ENCODE results near the gene PCMTD2.
"Not testable (repeated sequence)": the region's sequence is repeated elsewhere in the genome, so short reads cannot be mapped to it uniquely, and the experiment has no call there.

The PCMTD2 gene

DNA sequence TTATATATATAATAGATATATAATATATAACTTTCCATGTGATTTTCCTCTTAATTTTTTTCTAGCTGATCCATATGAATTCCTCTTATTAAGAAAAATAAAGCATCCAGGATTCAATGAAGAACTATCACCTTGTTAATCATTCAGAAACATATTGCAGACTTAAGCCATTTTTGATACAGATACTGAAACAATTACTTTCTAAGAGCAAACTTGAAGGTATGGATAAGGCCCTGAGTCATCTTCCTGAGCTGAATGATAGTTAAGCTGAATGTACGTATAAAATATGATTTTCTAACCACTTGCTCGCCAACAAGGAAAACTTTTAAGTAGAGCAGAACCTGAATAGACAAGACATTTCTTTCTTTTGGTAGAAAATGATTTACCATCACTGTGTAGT, 47.5 kb downstream of the PCMTD2 start:
- DNase-seq: not testable (repeated sequence)

DNA sequence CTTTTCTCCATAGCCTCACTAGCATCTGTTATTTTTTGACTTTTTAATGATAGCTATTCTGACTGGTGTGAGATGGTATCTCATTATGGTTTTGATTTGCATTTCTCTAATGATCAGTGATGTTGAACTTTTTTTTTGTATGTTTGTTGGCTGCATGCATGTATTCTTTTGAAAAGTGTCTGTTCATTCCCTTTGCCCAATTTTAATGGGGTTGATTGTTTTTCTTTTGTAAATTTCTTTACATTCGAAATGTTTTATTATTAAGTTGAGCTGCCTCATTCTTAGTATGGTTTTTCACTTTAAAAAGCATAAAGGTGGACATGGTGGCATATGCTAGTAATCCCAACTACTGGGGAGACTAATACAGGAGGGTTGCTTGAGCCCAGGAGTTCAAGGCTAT, 58.2 kb downstream of the PCMTD2 start:
- DNase-seq: not testable (repeated sequence)

DNA sequence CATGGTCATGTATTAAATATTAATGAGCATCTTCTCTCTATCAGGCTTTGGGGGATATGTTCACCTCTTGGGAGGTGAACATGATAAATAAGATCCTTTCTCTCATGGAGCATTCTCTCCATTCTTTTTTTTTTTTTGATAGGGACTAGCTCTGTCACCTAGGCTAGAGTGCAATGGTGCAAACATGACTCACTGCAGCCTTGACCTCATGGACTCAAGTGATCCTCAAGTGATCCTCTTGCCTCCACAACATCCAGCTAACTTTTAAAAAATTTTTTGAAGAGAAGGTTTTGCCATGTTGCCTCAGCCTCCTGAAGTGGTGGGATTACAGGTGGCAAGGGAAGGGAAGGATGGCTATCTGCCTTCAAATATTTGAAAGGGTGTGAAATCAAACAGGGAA, 59.8 kb downstream of the PCMTD2 start:
- DNase-seq: not testable (repeated sequence)

DNA sequence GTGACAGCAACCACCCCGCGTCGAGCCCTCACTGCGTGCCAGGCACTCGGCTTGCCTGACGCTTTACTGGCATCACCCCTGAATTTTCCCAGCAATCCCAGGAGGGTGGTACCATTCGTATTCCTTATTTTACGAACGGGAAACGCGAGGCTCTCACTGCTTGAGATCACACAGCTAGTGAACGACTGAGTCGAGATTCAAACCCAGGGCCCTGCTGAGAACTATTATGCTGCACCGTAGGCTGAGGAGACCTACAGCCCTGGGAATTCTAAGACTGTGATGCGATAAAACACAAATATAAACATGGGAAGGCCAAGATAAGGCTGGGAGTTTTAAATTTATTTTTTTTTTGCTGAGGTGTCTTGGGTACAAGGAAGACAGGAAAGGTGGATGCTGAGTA, 60.3 kb downstream of the PCMTD2 start:
- not testable (repeated sequence) for DNase-seq

DNA sequence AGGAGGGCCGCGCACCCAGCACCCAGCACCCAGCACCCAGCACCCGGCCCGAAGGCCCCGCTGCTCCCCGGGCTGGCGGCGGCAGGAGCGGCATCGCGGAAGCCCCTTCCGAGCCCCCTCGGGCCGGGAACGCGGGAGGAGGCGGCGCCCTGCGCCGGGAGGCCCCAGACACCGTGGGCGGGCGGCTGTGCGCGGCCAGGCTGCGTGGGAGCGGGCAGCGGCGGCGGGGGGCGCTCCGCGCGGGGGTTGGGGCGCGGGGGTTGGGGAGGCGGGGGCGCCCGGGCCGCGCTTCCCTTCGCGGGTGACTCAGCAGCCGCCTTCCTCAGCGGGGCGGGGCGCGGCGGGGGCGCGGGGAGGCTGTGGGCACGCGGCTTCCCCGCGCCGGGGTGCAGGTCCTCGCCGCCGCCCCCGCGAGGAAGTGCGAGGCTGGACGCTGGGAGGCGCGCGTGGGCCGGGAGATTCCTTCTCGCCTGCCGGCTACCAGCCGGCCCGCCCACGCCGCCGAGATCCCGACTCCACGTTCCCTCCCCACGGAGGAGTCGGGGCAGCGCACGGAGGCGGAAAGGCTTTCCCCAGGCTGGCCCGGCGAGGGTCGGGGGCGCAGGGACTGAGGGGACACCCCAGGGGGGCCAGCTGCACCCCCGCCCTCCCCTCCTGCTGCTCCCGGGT, 61.0 kb downstream of the PCMTD2 start:
- DNase-seq: not testable (repeated sequence)

DNA sequence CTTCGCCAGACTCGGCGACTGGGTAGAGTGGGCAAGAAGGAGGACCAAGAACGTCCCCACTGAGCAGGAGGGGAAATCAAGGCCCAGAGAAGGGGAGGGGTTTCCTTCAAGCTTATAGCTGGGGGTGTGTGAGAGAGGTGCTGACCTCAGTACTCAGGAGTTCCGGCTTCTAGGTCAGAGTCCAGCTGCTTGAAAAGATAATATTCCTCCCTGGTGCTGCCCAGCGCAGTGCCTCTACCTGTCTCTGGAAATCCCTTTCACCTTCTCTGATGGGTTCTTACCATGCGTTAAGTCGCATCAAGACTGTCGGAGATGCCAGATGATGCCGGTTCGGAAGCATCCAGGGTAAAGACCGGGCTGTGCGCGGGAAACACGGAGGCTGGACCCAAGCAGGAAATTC, 61.8 kb downstream of the PCMTD2 start:
- DNase-seq: not testable (repeated sequence)

DNA sequence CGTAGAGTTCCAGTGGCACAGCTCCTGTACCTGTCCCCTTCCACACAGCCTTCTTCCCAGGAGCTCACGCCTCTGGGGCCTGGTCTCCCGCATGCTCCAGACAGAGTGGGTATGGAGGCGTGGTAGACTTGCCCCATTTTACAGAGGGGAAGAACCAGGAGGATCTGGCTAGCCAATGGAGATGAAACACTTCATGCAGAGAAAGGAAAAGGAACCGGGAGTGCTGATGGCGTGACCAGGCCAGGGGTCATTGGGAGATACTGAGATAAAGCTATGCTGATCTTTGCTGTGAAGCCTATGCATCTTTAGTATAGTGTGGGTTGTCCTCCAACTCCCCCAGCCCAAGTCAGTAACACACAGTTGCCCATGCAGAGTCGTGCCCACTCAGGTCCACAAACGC, 62.5 kb downstream of the PCMTD2 start:
- not testable (repeated sequence) for DNase-seq

DNA sequence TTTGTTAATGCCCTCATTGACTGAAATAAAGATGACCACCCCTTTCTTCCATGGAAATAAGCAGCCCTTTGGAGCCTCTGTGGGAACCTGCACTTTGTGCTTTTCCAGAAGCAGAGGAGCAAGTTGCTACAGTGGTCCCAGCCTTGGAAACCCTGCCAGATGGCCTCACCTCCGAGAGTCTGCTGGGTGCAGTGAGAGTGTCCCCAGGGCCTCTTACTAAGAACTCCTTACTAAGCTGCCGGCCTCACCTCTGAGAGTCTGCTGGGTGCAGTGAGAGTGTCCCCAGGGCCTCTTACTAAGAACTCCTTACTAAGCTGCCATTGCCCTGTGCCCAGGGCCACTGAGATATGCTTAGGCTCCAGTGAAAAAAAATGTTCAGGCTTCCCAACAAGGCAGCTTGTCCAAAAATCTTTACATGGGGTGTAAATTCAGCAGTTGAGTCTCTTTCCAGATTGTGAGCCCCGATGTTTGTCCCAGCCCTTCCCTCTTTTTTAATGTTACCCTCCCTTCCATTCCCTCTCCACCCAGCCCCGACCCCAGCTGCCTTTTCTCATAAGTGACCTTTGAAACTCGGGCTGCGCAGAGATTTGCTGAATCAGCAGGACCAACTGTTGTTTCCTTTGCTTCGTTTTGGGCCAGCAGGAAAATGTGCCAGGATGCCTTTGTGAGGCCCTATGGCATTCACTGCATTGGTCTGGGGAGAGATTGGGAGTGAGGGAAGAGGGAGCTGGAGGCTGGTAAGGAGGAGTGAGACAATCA, 66.7 kb downstream of the PCMTD2 start:
- DNase-seq: not testable (repeated sequence)
